K562 (cell line): Measurements from ENCODE around the gene ZNF544. TPM values are rescaled to one million over a fixed set of nuclear protein-coding genes. Genes with fewer than 3 reads are reported as not detected.

ENCODE experiments used
- CREB1 ChIP-seq, 2 experiments: sonication (generic) in 1 of 2; formaldehyde crosslinking in 1 of 2; IDR thresholded peaks; 2 replicates each; pipeline versions ENCODE4 v1.6.1 to v1.8.0; 2012 to 2022; ENCODE audit warnings: inconsistent platforms in 1 of 2, mild to moderate bottlenecking in 1 of 2, missing genetic modification reagents in 1 of 2, moderate library complexity in 1 of 2
- E2F5 ChIP-seq: sonication (generic); formaldehyde crosslinking; IDR thresholded peaks from 2 replicates; pipeline ENCODE4 v1.8.0; 2022; ENCODE audit warnings: mild to moderate bottlenecking, missing genetic modification reagents
- E2F6 ChIP-seq, 2 experiments: IDR thresholded peaks; 2 replicates each; pipeline ENCODE4 v1.6.1; 2011; ENCODE audit warnings: borderline replicate concordance in 1 of 2, control low read depth in 1 of 2, low read depth in 1 of 2, low read length in 1 of 2, mild to moderate bottlenecking in 1 of 2, mixed read lengths in 1 of 2, moderate library complexity in 1 of 2; ENCODE audit not compliant: insufficient read depth in 1 of 2, insufficient read length in 1 of 2, poor library complexity in 1 of 2, severe bottlenecking in 1 of 2; ENCODE audit errors: extremely low read depth in 1 of 2
- MCM7 ChIP-seq, 2 experiments: fragments of 450-650 bp; IDR thresholded peaks; 2 replicates each; pipeline ENCODE4 v1.6.1; 2016 to 2018
- RREB1 ChIP-seq: fragments of 250-450 bp; sonication (Bioruptor Pico); IDR thresholded peaks from 2 replicates; pipeline ENCODE4 v1.4.0; 2020
- SMARCB1 ChIP-seq: IDR thresholded peaks from 2 replicates; pipeline ENCODE4 v1.6.1; 2011; ENCODE audit warnings: improper control_type of control experiment, low read depth; ENCODE audit not compliant: insufficient read length
- TEAD2 ChIP-seq: fragments of 450-650 bp; IDR thresholded peaks from 2 replicates; pipeline ENCODE4 v1.6.1; 2016; ENCODE audit warnings: missing genetic modification characterization, control low read depth, missing compliant biosample characterization
- YY1 ChIP-seq, 3 experiments: IDR thresholded peaks; 2 replicates each; pipeline ENCODE4 v1.6.1; 2011; ENCODE audit warnings: low read length in 2 of 3, mild to moderate bottlenecking in 2 of 3, moderate library complexity in 2 of 3, borderline replicate concordance in 1 of 3, control low read depth in 1 of 3, low read depth in 1 of 3; ENCODE audit not compliant: insufficient read depth in 3 of 3, insufficient replicate concordance in 2 of 3, control insufficient read depth in 1 of 3, insufficient read length in 1 of 3; ENCODE audit errors: extremely low read depth in 1 of 3
- ZBTB43 ChIP-seq: sonication (generic); formaldehyde crosslinking; IDR thresholded peaks from 2 replicates; pipeline ENCODE4 v1.8.0; 2023; ENCODE audit warnings: mild to moderate bottlenecking, missing genetic modification reagents
- ZBTB49 ChIP-seq: sonication (generic); formaldehyde crosslinking; IDR thresholded peaks from 2 replicates; pipeline ENCODE4 v1.8.0; 2022; ENCODE audit warnings: missing genetic modification reagents, mild to moderate bottlenecking, borderline replicate concordance
- polyA plus RNA-seq, 8 experiments: library from polyadenylated mRNA; depleted of rRNA in 4 of 8; stranded (reverse) in 5 of 8; unstranded in 3 of 8; fragments of >200 nt; fragmentation: Nextera tagmentation in 2 of 8; fragmentation: Illumina TruSeq in 1 of 8; extraction: Ambion mirVana in 2 of 8; extraction: Trizol in 1 of 8; gene quantifications; 2 replicates each; pipeline versions ENCODE4 v1.2.1 to v1.2.3, GENCODE V29; 2011 to 2014; ENCODE audit warnings: inconsistent platforms in 1 of 8, missing spikeins in 1 of 8
- total RNA-seq, 7 experiments: library from RNA; depleted of rRNA in 6 of 7; stranded (reverse); fragments of >200 nt in 6 of 7; fragmentation: Illumina TruSeq in 2 of 7; extraction: Trizol in 2 of 7; gene quantifications; 2 replicates each; pipeline versions ENCODE4 v1.2.1 to v1.2.3, GENCODE V29; 2011 to 2021; ENCODE audit warnings: low replicate concordance in 1 of 7

The ZNF544 gene
- total and polyA plus RNA-seq, 9 of the 15 experiments (the other 6 are each of a cell fraction or from before 2014, with no cell fraction given), result 23.6 to 59.0 (median 41.4) TPM

- TF ChIP-seq E2F6 (IDR thresholded peaks at IDR 0.05; ENCODE audit: borderline replicate concordance in 1 of 2, extremely low read depth in 1 of 2, insufficient read depth in 1 of 2, insufficient read length in 1 of 2, low read depth in 1 of 2, low read length in 1 of 2, poor library complexity in 1 of 2, severe bottlenecking in 1 of 2) (peak in 1 of 2 experiments; percentile 9), E2F5 (CRISPR knock-in tag) (peak; percentile 75; the same call in 1 of the 2 replicates), CREB1 (IDR thresholded peaks at IDR 0.05) (peak; percentile 76), CREB1 (CRISPR knock-in tag; IDR thresholded peaks at IDR 0.05) (peak; percentile 88), MCM7 (IDR thresholded peaks at IDR 0.05) (no peak), SMARCB1 (no peak), RREB1 (CRISPR knock-in tag) (0 out of 2 replicates have a peak, but pooled peaks have one; percentile 46), YY1 (IDR thresholded peaks at IDR 0.05; ENCODE audit: borderline replicate concordance in 1 of 3, control insufficient read depth in 1 of 3, extremely low read depth in 1 of 3, insufficient read depth in 3 of 3, insufficient read length in 1 of 3, insufficient replicate concordance in 2 of 3, low read depth in 1 of 3, low read length in 2 of 3) (peak; percentile 54 to 87 (median 85)), TEAD2 (tag) (no peak), ZBTB43 (no peak), ZBTB49 (no peak)
Measured at GRCh38 chr19:58305065-58305931, 76.6 kb downstream of the ZNF544 start, which contains the start of gene ERVK3-1 (continued).
